ENCODE results near the gene POU3F3. TPM values are rescaled to one million over a fixed set of nuclear protein-coding genes. Genes with fewer than 3 reads are reported as not detected.

Gene POU3F3
- total RNA-seq, 4 donors from 2014 or later = 0.17 to 1.7 (median 0.82) TPM

DNA sequence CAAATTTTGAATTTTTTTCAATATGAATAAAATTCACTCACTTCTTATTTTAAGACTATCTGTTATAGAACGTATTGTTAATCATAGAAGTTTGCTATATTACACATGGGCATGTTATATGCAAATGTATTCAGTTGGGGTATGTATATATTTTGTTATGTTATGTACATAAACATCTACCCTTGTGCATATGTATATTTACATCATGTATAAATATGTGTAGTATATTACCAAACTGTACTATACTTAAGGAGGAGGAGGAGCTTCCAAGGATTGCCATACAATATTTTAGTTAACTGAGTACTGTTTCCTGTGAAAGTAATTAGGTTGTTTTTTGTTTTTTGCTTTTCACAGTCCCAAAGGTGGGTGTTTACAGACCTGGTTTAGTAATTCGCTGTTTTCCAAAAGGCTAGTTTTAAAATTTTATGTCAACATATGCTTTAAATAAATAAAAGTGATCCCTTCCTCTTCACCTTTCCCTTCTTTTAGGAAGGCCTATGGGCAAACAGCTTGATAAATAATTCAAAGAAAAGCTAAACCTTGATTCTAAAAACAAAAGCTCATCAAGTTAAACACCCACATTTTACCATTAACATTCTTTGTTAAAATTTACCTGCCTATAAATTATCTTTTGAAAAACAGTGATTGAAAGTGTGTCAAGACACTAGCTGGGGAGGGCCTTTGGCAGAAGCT is 12.9 kb upstream of the POU3F3 start:
- TF ChIP-seq, protein P1, sequence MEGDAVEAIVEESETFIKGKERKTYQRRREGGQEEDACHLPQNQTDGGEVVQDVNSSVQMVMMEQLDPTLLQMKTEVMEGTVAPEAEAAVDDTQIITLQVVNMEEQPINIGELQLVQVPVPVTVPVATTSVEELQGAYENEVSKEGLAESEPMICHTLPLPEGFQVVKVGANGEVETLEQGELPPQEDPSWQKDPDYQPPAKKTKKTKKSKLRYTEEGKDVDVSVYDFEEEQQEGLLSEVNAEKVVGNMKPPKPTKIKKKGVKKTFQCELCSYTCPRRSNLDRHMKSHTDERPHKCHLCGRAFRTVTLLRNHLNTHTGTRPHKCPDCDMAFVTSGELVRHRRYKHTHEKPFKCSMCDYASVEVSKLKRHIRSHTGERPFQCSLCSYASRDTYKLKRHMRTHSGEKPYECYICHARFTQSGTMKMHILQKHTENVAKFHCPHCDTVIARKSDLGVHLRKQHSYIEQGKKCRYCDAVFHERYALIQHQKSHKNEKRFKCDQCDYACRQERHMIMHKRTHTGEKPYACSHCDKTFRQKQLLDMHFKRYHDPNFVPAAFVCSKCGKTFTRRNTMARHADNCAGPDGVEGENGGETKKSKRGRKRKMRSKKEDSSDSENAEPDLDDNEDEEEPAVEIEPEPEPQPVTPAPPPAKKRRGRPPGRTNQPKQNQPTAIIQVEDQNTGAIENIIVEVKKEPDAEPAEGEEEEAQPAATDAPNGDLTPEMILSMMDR (IDR thresholded peaks at IDR 0.05; ENCODE audit: low read depth) = no peak

DNA sequence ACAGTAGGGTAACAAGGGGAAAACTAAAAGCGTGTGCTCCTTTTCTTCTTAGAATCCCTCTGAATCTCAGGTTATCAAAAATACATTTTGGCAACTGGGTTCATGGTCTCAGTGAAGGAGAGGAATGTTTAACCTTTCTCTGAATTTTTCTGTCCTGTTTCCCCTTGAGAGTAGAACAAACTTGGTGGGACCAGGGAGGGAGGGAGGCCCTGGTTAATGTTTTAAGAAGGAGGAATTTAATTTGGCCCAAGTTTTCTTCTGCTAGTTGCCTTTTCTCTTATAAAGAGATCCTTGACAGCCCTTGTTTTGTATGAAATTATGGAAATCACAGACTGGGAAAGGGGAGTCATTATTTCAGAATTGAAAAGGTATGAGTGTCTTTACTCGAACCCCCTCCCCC is 12.2 kb upstream of the POU3F3 start:
- TF ChIP-seq, protein P1 (IDR thresholded peaks at IDR 0.05; ENCODE audit: low read depth) = no peak

DNA sequence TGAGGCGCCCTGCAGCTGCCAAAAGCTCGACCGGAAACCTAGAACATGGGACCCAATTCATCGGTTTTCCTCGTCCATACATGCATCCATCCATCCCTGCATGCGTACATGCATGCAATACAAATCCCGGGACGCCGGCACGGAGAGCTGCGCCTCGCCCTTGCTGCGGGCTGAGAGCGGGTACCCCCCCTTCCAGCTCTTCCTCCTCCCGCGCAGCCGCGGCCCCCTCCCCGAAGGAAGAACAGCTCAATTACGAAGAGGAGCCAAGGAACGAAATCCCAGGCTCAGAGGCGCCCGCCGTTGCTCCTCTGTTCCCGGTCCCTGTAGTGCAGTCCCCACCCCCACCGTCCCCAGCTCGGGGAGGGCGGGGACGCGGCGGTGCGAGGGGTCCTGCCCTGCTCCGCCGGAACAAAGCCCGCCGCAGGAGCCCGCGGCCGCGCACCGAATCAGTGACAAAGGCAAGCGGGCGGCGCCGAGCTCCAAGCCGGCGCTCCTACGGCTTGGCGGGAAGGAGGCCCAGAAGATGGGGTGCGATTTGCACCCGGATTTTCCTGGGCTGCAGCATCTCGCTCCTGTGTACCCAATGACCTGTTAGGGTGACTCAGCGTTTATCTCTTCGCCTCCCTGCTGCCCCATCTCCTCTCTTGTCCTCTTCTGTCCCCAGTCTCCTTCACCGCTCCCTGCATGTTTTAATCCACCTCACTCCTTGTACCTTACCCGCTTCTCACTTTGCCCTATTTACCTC is 8.9 kb upstream of the POU3F3 start:
- TF ChIP-seq, protein P1 (IDR thresholded peaks at IDR 0.05; ENCODE audit: low read depth) = no peak

DNA sequence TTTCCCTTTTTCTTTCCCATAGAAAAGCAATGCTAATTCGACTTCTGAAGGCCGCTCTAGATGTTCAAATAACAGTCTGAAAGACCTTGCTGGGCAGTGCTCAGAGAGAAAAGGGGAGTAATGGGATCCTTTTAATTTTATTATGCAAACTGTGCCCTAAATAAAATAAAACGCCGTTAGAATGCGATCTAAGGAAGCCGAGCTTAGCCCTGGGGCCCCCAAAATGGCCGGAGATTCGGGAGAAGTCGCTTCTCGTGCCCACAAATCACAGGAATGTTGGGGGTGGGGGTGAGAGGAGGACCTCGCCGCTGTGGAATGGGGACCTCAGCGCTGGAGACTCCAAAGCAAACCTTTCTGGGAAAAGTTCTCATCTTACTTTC is 8.4 kb upstream of the POU3F3 start:
- TF ChIP-seq, protein P1 (IDR thresholded peaks at IDR 0.05; ENCODE audit: low read depth) = no peak

DNA sequence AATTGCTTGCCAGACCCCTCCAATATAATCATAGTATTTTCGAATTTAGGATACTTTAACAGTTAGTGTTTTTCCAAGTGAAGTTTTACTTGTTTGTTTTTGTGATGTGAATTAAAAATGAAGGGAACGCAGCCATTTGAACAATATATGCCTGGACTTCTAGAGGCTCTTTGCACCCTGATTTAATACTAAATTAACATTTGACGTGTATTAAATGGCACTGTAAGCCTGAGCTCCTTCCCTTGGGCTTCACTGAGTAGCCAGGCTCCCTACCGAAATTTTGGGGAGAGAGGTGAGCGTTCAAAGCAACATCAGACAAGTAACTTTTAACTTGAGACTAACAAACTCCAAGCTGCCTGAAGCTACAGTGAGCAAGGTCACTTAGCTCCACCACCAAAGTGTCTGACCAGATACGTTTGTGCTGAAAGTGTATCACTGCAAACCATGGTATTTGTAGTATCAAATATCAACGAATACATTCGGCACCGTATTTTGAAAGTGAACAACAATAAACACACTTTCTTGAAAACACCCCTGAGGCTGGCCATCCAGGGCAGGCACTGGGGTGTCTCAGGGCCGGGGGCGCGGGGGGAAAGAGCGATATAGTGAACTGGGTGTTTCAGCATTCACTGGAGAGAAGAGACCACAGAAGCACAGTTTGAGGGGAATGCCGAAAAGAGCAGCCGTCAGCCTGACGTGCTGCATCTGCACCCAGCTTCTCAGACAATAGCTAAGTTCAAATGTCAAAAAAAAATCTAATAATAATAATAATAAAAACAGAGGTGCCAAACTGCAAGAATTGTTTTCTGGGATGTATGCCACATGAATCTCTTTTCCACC is 7.7 kb upstream of the POU3F3 start:
- TF ChIP-seq, protein P1 (IDR thresholded peaks at IDR 0.05; ENCODE audit: low read depth) = no peak

DNA sequence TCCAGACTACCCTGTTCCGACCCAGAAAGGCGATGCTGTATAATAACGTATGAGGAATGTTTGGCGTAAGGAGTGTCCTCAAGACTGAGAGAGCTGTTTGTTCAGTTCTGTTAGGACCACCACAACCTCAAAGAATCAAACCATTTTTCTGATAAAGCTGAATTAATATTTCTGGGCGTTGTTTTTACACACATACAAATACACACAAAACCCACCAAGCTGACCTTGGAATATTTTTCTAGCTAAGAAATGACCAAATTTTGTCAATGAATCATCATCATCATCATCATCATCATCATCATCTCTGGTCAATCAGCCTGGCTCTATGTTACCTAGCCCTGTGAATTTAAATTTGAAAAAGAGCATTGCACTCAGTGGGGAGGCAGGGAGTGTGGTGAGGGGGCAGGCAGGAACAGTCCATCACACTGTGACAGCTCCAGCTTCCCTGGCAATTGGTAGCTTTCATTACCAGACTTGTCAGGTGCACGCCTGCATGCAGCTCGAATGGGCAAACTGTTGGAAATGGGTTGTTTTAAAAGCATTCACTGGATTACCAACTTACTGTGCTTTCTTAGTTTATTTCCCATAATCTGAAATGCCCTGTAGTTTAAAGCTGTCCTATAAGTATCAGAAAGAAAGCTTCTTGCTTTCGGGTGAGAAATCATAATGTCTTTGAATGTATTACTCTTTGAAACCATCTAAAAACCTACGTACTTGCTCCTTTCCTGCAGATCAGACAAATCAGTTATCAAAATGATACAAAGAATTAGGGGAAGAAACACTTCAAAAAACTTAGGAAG is 6.9 kb upstream of the POU3F3 start:
- TF ChIP-seq, protein P1 (IDR thresholded peaks at IDR 0.05; ENCODE audit: low read depth) = no peak
